HG02973 (cell line): ENCODE measurements around the gene GASK1A.
"Not testable (repeated sequence)": the region's sequence is repeated elsewhere in the genome, so short reads cannot be mapped to it uniquely, and the experiment has no call there.

Experiments
- ATAC-seq: cut with Tn5 transposase; IDR thresholded peaks from one replicate; pipeline ENCODE4 v1.9.1; 2021; ENCODE audit warnings: moderate library complexity; ENCODE audit not compliant: unreplicated experiment

Gene GASK1A

DNA sequence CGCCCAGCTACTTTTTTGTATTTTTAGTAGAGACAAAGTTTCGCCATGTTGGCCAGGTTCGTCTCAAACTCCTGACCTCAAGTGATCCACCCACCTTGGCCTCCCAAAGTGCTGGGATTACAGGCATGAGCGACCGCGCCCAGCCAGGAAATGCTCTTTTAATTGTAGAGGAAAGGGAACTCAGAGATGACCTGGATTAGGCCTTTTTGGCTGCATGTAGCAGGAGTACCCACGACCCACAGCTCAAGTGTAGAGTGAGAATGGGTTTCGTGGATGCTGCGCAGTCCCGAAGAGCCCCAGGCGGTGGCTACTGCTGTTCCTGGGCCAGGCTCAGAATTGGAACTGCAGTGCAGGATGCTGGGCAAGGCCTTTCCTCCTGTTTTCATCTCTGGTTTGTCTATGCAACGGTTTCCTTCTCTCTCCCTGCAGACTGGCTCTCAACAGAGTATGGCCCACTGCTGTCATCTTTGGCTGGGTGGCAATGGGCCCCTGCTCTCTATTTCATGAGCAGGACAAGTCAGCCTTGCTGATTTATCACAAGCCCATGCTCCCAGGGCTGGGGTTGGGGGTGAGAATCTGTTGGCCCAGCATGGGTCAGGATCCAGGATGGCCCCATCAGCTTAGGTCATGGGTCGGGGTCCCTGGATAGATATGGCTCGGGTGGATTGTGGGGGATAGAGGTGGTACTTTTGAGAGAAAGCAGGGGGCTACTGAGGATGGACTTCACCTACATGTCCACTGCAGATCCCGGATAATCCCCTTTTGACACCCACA lies 51.2 kb downstream of the GASK1A start:
- ATAC-seq: no peak

DNA sequence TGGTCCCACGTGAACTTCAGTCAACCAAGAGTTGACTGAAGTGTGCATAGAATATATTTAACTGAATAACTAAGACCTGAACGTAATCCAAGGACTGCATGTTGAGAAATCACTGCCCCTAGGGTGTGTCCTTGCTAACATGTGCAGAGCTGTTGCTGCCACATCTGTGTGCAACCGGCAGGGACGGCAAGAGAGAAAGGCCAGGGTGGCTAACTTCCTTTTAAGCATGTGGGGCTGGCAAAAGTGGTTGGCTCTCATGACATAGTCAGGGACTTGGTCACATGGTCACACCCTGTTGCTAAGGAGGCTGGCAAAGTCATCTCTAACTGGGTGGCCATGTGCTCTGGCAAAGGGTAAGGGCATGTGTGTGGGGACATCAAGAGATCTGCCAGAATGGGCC lies 52.4 kb downstream of the GASK1A start:
- ATAC-seq: no peak

GRCh38 chr3:43031889-43032545 lies 52.9 kb downstream of the GASK1A start:
- no peak for ATAC-seq

- ATAC-seq: no peak
These were observed 53.8 kb downstream of the GASK1A start for GRCh38 chr3:43032646-43033628.

DNA sequence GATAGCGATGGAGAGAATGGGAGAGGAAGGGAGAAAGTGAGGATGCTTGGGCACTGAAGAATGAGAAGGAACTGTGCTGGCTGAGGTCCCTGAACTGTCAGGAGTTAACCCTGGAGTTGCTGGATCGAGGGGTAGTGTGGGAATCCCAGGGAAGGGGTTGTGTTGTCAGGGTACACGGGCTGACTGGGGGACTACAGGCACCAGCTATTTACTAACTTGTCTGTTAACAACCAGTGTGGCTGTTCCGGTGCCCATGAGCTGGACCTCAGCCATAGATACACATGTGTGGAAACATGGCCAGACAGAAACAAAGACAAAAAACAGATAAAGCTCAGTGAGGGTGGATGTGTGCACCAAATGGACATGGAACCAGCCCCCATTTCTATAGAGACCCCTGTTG lies 55.1 kb downstream of the GASK1A start:
- ATAC-seq: no peak

DNA sequence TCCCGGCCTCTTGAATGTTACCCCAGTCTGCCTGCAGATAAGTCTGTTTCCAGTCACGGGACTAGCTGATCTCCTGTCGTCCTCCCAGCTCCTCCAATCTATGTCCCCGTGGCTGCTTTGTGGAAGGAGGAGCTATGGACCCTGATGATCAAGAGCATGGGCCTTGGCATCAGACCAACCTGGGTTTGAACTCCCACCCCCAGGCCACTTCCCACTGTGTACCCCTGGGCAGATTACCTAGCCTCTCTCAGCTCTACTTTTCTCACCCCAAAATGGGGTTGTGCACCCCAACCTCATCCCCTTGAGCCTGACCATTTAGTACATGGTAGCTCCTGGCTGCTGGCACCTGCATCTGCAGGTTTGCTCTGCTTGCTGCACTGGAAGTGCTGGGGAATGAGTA lies 55.8 kb downstream of the GASK1A start:
- ATAC-seq: no peak

DNA sequence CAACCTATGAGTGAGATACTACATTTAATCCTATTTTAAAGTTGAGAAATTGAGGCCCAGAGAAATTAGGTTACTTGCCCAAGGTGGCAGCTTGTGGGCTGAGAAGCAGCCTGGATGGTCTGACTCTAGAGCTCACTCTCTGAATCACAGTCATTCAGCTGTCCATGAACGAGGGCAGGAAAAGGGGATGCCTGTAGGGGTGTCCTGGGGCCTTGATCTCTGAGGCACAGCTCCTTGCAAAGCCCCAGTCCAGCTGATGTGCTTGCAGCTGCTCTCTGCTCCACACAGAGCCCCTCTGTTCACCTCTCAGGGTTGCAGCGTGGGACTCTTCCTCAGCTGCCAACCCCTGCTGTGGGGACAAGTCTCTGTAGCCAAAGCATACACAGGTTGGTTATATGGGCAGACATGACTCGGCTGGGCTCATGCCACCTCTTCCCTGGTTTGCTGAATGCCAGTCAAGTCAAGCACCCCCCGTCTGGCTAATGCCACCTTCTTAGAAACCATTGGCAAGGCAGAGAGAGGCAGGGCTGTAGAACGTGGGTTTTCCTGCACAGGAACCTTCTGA lies 56.8 kb downstream of the GASK1A start:
- ATAC-seq: no peak

GRCh38 chr3:43036621-43037423 lies 57.7 kb downstream of the GASK1A start:
- ATAC-seq: no peak

DNA sequence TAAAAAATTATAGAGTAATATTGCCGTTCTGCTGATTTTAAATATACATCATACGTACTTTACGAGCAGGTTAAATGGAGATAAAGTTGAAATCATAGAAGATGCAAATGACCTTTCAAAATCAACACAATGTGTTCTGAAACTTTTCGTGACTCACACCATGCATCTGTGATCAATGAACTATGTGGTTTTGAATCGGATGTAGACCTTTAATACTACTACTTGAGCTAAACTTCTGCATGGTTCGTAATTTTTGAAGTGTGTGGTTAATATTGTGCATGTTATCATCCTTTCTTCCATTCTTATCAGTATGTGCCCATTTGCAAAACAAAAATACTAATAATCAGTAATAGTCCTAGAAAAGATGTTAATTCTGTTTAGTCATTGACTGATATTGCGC lies 58.9 kb downstream of the GASK1A start:
- ATAC-seq: no peak

DNA sequence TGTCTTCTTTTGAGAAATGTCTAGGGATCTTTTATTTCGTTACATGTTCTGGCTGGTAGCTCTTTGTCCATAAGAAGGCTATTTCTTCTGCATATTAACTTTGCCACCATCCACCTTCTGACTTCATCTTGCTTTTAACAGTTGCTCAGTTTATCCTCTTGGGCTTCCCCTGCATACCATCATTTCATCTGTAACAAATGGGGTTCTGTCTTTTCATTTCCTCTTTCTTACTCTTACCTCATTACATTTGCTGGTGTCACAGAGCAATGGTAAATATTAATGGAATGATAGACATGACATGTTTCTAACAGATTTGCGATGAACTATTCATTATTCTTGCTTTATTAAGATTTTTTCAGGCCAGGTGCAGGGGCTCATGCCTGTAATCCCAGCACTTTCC lies 62.4 kb downstream of the GASK1A start:
- ATAC-seq: no peak

DNA sequence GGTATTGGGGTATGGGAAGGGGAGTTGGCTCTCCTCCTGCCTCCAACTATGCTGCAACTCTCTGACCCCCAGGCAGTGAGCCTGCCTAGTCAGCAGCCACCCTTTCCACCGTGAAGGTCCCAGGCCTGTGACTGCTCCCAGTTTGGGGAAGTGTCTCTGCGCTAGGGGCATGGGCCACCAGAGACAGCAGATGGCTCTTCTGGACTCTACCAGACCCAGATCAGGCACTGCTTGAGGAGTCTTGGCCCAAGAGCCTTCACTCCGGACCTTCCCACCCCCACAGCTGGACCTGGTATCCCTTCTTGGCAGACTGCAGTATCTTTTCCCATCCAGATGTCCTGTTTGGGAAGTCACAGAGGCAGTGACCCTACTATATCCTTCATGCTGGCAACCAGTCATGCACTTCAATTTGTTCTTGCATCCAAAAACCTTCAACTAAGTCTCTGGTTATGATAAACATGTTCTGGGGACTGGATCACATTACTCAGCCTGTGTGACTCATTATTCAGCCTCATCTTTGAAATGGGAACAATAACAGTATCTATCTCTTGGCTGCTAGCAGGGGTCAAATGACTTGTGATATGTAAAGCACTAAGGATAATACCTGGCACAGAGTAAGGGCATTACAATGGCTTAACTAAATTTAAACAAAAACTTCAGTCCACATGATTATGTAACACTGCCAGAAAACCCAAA lies 64.1 kb downstream of the GASK1A start:
- no peak for ATAC-seq

DNA sequence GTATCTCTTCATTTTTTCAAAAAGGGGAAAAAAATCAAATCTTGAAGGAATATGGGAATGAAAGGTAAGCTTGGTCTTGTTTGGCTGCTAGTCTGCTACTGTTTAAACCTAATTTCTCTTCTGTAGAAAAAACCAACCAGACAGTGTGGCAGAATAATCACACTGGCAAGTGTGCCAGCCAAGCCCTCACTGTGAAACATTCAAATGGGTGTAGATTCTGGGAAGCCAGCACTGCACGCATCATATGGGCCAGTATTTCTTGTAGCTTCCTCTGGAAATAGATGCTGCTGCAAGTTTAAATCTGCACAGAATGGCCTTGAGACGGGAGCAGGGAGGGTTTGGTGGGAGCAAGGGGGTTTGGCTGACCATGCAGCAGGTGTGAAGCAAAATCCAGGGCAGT lies 64.7 kb downstream of the GASK1A start:
- no peak for ATAC-seq

DNA sequence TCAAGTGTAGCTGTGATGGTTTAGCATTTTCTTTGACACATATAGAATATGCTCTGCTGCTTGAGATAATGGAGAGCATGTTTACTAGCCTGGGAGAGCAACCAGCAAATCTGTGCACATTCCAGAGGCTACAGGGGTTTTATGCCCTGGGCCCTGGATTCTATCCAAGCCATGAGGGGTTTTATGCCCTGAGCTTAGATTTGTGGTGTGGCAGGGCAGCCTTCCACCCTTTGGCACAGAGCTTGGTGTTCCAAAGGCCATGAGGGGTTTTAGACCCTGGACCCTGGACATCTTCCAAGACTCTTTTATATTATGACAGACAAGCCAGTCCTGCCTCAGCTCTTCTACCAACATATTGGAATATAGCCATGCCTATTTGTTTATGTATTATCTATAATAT lies 66.0 kb downstream of the GASK1A start:
- not testable (repeated sequence) for ATAC-seq

DNA sequence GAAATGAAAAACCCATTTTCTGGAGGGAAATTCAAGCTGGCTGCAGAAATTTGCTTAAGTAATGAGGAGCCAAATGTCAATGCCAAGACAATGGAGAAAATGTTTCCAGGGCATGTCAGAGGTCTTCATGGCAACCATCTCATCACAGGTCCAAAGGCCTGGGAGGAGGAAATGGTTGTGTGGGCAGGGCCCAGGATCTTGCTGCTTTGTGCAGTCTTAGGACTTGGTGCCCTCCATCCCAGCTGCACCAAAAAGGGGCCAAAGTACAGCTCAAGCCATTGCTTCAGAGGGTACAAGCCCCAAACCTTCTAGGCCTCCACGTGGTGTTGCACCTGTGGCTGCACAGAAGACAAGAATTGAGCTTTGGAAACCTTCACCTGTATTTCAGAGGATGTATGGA lies 67.5 kb downstream of the GASK1A start:
- ATAC-seq: no peak

DNA sequence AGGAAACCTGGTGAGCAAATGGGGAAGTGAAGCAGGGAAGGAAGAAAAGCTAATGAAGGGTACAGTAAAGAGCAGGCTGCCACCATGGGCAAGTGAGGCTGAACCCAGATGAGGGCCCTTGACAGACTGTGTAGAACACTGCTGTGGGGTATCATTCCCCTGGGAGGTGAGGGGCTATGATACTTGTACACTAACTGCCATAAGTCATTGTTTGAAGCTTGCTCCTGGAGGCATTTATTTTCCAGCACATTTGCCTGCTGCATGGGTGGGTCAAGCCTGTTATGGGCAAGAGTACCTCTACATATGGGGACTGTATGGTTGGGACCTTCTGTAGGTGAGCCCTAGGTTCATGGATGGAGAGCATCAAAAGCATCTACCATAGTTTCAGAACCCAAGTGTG lies 69.4 kb downstream of the GASK1A start:
- ATAC-seq: no peak

- ATAC-seq: no peak
These were observed 74.2 kb downstream of the GASK1A start for GRCh38 chr3:43053291-43053690.

GRCh38 chr3:43054754-43055153 lies 75.6 kb downstream of the GASK1A start:
- ATAC-seq: no peak

DNA sequence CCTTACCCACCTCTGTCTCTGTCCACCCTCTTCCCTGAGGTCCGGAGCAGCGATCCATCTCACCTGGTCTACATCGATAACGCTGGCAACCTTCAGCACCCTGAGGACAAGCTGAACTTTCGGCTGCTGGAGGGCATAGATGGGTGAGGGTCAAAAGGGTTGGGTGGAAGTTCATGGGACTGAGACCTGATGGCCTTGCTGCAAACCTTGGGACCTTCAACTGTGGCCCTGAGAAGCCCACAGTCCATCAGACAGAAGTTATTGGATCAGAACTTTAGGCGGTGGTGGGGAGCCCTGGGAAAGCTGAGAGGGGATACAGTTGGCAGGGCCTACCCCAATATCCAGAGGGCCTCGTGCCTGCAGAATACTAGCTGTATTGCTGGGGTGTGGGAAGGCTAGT lies 76.3 kb downstream of the GASK1A start:
- no peak for ATAC-seq

DNA sequence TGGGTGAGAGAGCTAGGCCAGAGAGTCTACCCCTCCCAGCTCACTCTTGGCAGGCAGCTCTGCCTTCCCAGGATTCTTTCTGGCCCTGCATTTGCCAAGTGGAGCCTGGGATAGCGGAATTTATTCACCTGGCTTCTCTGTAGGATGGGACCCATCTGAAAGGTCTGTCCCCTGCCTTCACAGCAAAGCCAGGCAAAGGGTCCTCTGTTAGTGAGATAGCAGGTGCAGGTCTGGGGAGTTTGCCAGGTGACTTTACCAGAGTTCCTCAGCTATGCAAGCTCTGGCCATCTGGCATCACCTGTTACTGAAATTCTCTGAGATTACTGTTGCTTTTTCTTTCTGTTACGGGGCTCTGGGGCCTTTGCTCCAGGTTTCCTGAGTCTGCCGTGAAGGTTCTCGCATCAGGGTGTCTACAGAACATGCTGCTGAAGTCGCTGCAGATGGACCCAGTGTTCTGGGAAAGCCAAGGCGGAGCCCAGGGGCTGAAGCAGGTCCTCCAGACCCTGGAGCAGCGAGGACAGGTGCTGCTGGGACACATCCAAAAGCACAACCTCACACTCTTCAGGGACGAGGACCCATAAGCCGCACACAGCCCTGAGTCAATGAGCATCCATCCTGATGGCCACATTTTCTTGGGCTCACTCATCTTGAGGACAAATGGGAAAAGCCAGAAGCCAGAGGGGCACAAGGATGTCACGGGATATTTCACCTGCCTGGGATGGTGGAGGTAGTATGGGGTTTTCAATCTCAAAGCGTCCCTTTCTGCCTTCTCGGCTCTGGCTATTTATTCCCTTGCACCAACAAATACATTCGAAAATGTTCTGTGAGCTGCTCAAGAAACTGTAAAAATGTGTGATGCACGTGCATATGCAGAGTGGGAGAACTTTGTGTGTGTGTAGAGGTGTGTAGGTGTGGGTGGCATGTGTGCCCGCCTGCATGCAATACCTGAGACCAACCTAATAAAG lies 77.0 kb downstream of the GASK1A start:
- ATAC-seq: no peak
